Sigmoid colon (tissue), 7 donors: ENCODE data around the gene SNX24. TPM values are rescaled to one million over a fixed set of nuclear protein-coding genes. Genes with fewer than 3 reads are reported as not detected.
A peak's percentile ranks its signal among the peaks of the same experiment; 100 is the strongest.

Experiments
- DNase-seq: peaks from one replicate; pipeline ENCODE4 v3.0.0-alpha.2; 2019
- H3K27ac ChIP-seq, 4 donors: fragments of 200-600 bp; sonication (generic); one replicate each; pipeline ENCODE4 v1.5.1; 2016 to 2019; ENCODE audit warnings: mild to moderate bottlenecking in 1 of 4
- H3K27me3 ChIP-seq, 3 donors: fragments of 200-600 bp; sonication (generic); one replicate each; pipeline ENCODE4 v1.5.1; 2019; ENCODE audit warnings: mild to moderate bottlenecking in 1 of 3
- H3K36me3 ChIP-seq, 4 donors: fragments of 200-600 bp; sonication (generic); one replicate each; pipeline ENCODE4 v1.5.1; 2016 to 2019
- H3K4me1 ChIP-seq, 4 donors: fragments of 200-600 bp; sonication (generic); one replicate each; pipeline ENCODE4 v1.5.1; 2017 to 2019
- H3K4me3 ChIP-seq, 4 donors: fragments of 200-600 bp; sonication (generic); one replicate each; pipeline ENCODE4 v1.5.1; 2017 to 2019; ENCODE audit warnings: mild to moderate bottlenecking in 2 of 4, moderate library complexity in 1 of 4
- H3K9me3 ChIP-seq, 4 donors: fragments of 200-600 bp in 3 of 4; sonication (generic) in 3 of 4; one replicate each; pipeline versions ENCODE4 v1.5.1 to v1.6.1; 2013 to 2019
- CTCF ChIP-seq, 4 experiments: fragments of 450-650 bp in 3 of 4; fragments of 200-600 bp in 1 of 4; IDR thresholded peaks; one replicate each; pipeline ENCODE4 v1.5.1; 2016 to 2019; ENCODE audit warnings: antibody characterized with exemption in 4 of 4, mild to moderate bottlenecking in 3 of 4, moderate library complexity in 2 of 4
- EP300 ChIP-seq, 4 donors: sonication (generic); formaldehyde crosslinking; IDR thresholded peaks; one replicate each; pipeline ENCODE4 v1.6.1; 2017; ENCODE audit warnings: antibody characterized with exemption in 4 of 4
- POLR2A ChIP-seq, 2 donors: fragments of 450-650 bp; IDR thresholded peaks; one replicate each; pipeline ENCODE4 v1.6.1; 2016; ENCODE audit warnings: antibody characterized with exemption in 2 of 2, mild to moderate bottlenecking in 2 of 2, moderate library complexity in 2 of 2
- POLR2AphosphoS5 ChIP-seq, 4 donors: sonication (generic); formaldehyde crosslinking; IDR thresholded peaks; one replicate each; pipeline ENCODE4 v1.6.1; 2017; ENCODE audit warnings: antibody characterized with exemption in 4 of 4
- WGBS, 2 donors: extraction: QIAGEN DNeasy Blood & Tissue Kit; methylation state at CpG; one replicate each; pipeline ENCODE4 v1.1.7; 2013; 5-methylcytosine and 5-hydroxymethylcytosine counted together
- intact Hi-C: fragments of 100-400 bp; cut with DNase I; formaldehyde crosslinking; loops from one replicate; pipeline ENCODE4 v1.15.1; 2023
- polyA plus RNA-seq, 3 donors: library from polyadenylated mRNA; stranded (reverse); fragments of 200-250 nt; gene quantifications; one replicate each; pipeline ENCODE4 v1.2.3, GENCODE V29; 2013
- total RNA-seq, 4 donors: library from RNA; depleted of rRNA; stranded (reverse); fragments of >200 nt; gene quantifications; one replicate each; pipeline ENCODE4 v1.1.0, GENCODE V29; 2016
- donor health status: healthy with polysubstance abuse.
- donor health status: Bipolar disorder and iron deficiency.
- donor health status: healthy.

The SNX24 gene
- total and polyA plus RNA-seq, 7 donors = 7.3 to 28.2 (median 10.7) TPM

GRCh38 chr5:122874179-122874875 lies 28.9 kb downstream of the SNX24 start:
- Histone ChIP-seq H3K4me3 (no peak overlapping the region), H3K27me3 (no peaks in the 10 kb centered on the region), H3K4me1 (peaks cover 0 to 8% (median 2%) of the 10 kb centered on the region in 4 donors), H3K9me3 (no peaks in the 10 kb centered on the region), H3K36me3 (no peaks in the 10 kb centered on the region), H3K27ac (no peak overlapping the region)
- no peak for DNase-seq
- intact Hi-C loops = no loop called here
- 83 to 87% methylated on average over 4 of the region's 4 CpGs for WGBS, 2 donors
- TF ChIP-seq CTCF (IDR thresholded peaks at IDR 0.05) = no peak
- TF ChIP-seq EP300 (IDR thresholded peaks at IDR 0.05) = no peak
- TF ChIP-seq POLR2AphosphoS5 (IDR thresholded peaks at IDR 0.05) = no peak

- WGBS, 2 donors = 60 to 72% methylated on average over 2 of the region's 2 CpGs
- H3K9me3 ChIP-seq = no peaks in the 10 kb centered on the region
- TF ChIP-seq POLR2AphosphoS5 (IDR thresholded peaks at IDR 0.05) (no peak), EP300 (IDR thresholded peaks at IDR 0.05) (no peak), POLR2A (IDR thresholded peaks at IDR 0.05) (no peak), CTCF (IDR thresholded peaks at IDR 0.05) (no peak)
These were observed 32.1 kb downstream of the SNX24 start for GRCh38 chr5:122877518-122877917.

GRCh38 chr5:122879076-122879475 lies 33.7 kb downstream of the SNX24 start:
- no peak overlapping the region for H3K4me3 ChIP-seq
- no peak overlapping the region for H3K27ac ChIP-seq
- 93 to 98% methylated on average over 3 of the region's 3 CpGs for WGBS, 2 donors
- TF ChIP-seq POLR2A (IDR thresholded peaks at IDR 0.05) (no peak), POLR2AphosphoS5 (IDR thresholded peaks at IDR 0.05) (no peak), EP300 (IDR thresholded peaks at IDR 0.05) (no peak), CTCF (IDR thresholded peaks at IDR 0.05) (no peak)
- H3K36me3 ChIP-seq = no peaks in the 10 kb centered on the region
- peaks cover 0 to 28% (median 16%) of the 10 kb centered on the region in 4 donors for H3K4me1 ChIP-seq
- DNase-seq = no peak
- intact Hi-C loops = no loop called here
- H3K27me3 ChIP-seq = no peaks in the 10 kb centered on the region
- no peaks in the 10 kb centered on the region for H3K9me3 ChIP-seq

More at GRCh38 chr5:122877518-122877917, 32.1 kb downstream of the SNX24 start:
- Histone ChIP-seq H3K27me3 (no peaks in the 10 kb centered on the region), H3K27ac (no peak overlapping the region), H3K4me3 (no peak overlapping the region), H3K4me1 (peaks cover 0 to 22% (median 14%) of the 10 kb centered on the region in 4 donors), H3K36me3 (no peaks in the 10 kb centered on the region)
- intact Hi-C loops = no loop called here
- DNase-seq = no peak

- no peaks in the 10 kb centered on the region for H3K36me3 ChIP-seq
- H3K4me3 ChIP-seq = no peak overlapping the region
- H3K27me3 ChIP-seq = no peaks in the 10 kb centered on the region
- WGBS, 2 donors = 91 to 94% methylated on average over 4 of the region's 4 CpGs
- peak overlapping the region in 1 of 4 donors; percentile 1 for H3K27ac ChIP-seq
- no peak for TF ChIP-seq POLR2A (IDR thresholded peaks at IDR 0.05)
- TF ChIP-seq EP300 (IDR thresholded peaks at IDR 0.05) = no peak
- no peak for TF ChIP-seq CTCF (IDR thresholded peaks at IDR 0.05)
- TF ChIP-seq POLR2AphosphoS5 (IDR thresholded peaks at IDR 0.05) = no peak
- H3K4me1 ChIP-seq = peaks cover 0 to 26% (median 16%) of the 10 kb centered on the region in 4 donors
- DNase-seq = no peak
- H3K9me3 ChIP-seq = no peaks in the 10 kb centered on the region
- intact Hi-C loops = no loop called here
These were observed 34.8 kb downstream of the SNX24 start for GRCh38 chr5:122880170-122880689.
